Astrocyte (in vitro differentiated cells and primary cell): ENCODE data around the gene NHLRC2. TPM values are rescaled to one million over a fixed set of nuclear protein-coding genes. Genes with fewer than 3 reads are reported as not detected.

Experiments
- DNase-seq: peaks from one replicate; pipeline ENCODE4 v3.0.0-alpha.2; 2010; ENCODE audit warnings: low read depth
- FAIRE-seq: peaks from 2 replicates; lab custom pipeline; 2011; peaks lifted over from hg19 to GRCh38; lab: Jason Lieb, UNC
- H2AFZ ChIP-seq: 2 replicates; pipeline ENCODE4 v1.6.0; 2012; ENCODE audit warnings: low read depth, low read length, inconsistent platforms
- H3K27ac ChIP-seq: 2 replicates; pipeline ENCODE4 v1.5.1; 2011; ENCODE audit warnings: low read depth, low read length, inconsistent platforms
- H3K27me3 ChIP-seq: 2 replicates; pipeline ENCODE4 v1.6.0; 2011; ENCODE audit warnings: low read length, inconsistent platforms; ENCODE audit not compliant: insufficient read depth
- H3K36me3 ChIP-seq: 2 replicates; pipeline ENCODE4 v1.5.1; 2011; ENCODE audit warnings: low read length, inconsistent platforms; ENCODE audit not compliant: insufficient read depth
- H3K4me1 ChIP-seq: 2 replicates; pipeline ENCODE4 v1.5.1; 2011; ENCODE audit warnings: low read length, inconsistent platforms; ENCODE audit not compliant: insufficient read depth
- H3K4me2 ChIP-seq: 2 replicates; pipeline ENCODE4 v1.6.0; 2012; ENCODE audit warnings: low read length, inconsistent platforms
- H3K4me3 ChIP-seq: 2 replicates; pipeline ENCODE4 v1.5.1; 2011; ENCODE audit warnings: low read depth, mild to moderate bottlenecking, low read length, inconsistent platforms; ENCODE audit not compliant: insufficient read depth
- H3K79me2 ChIP-seq: 2 replicates; pipeline ENCODE4 v1.6.0; 2012; ENCODE audit warnings: mild to moderate bottlenecking, low read length, inconsistent platforms; ENCODE audit not compliant: insufficient read depth
- H3K9ac ChIP-seq: 2 replicates; pipeline ENCODE4 v1.6.0; 2012; ENCODE audit warnings: mild to moderate bottlenecking, low read length, inconsistent platforms
- H3K9me3 ChIP-seq: 2 replicates; pipeline ENCODE4 v1.5.1; 2012; ENCODE audit warnings: low read depth, mild to moderate bottlenecking, low read length, inconsistent platforms; ENCODE audit not compliant: insufficient read depth
- H4K20me1 ChIP-seq: 2 replicates; pipeline ENCODE4 v1.6.0; 2012; ENCODE audit warnings: low read length, inconsistent platforms; ENCODE audit not compliant: insufficient read depth
- H3K27ac Mint-ChIP-seq: one replicate; pipeline ENCODE4 v1.8.0; 2021; ENCODE audit warnings: mild to moderate bottlenecking, mixed read lengths; ENCODE audit not compliant: unreplicated experiment
- H3K27me3 Mint-ChIP-seq: one replicate; pipeline ENCODE4 v1.8.0; 2021; ENCODE audit warnings: low read depth, mixed read lengths; ENCODE audit not compliant: unreplicated experiment
- H3K36me3 Mint-ChIP-seq: one replicate; pipeline ENCODE4 v1.8.0; 2021; ENCODE audit warnings: low read depth, mixed read lengths; ENCODE audit not compliant: unreplicated experiment
- H3K4me1 Mint-ChIP-seq: one replicate; pipeline ENCODE4 v1.8.0; 2021; ENCODE audit warnings: low read depth, mixed read lengths; ENCODE audit not compliant: unreplicated experiment
- H3K4me3 Mint-ChIP-seq: one replicate; pipeline ENCODE4 v1.8.0; 2021; ENCODE audit warnings: mild to moderate bottlenecking, moderate library complexity, mixed read lengths; ENCODE audit not compliant: unreplicated experiment
- H3K9me3 Mint-ChIP-seq: one replicate; pipeline ENCODE4 v1.8.0; 2021; ENCODE audit warnings: mild to moderate bottlenecking, mixed read lengths; ENCODE audit not compliant: unreplicated experiment
- CTCF ChIP-seq: IDR thresholded peaks from 2 replicates; pipeline ENCODE4 v1.5.1; 2011; ENCODE audit warnings: low read depth, mild to moderate bottlenecking, inconsistent platforms, low read length, moderate library complexity; ENCODE audit not compliant: insufficient read depth
- EZH2 ChIP-seq: IDR thresholded peaks from 2 replicates; pipeline ENCODE4 v1.6.1; 2012; ENCODE audit warnings: mild to moderate bottlenecking, low read length, inconsistent platforms; ENCODE audit not compliant: insufficient read depth
- total RNA-seq: library from RNA; stranded (reverse); gene quantifications from 2 replicates; pipeline ENCODE4 v1.2.1, GENCODE V29; 2021

Gene NHLRC2
- total RNA-seq, 1 donor from 2014 or later = 16.9 TPM

- Histone ChIP-seq H3K36me3 (no peaks in the 10 kb centered on the region), H4K20me1 (no peaks in the 10 kb centered on the region), H3K4me3 (no peak overlapping the region), H3K9me3 (no peaks in the 10 kb centered on the region), H3K4me1 (peaks cover 20% of the 10 kb centered on the region), H3K79me2 (no peaks in the 10 kb centered on the region), H3K27ac (no peak overlapping the region), H3K27me3 (no peaks in the 10 kb centered on the region), H3K4me2 (no peak overlapping the region), H3K9ac (no peak overlapping the region), H2AFZ (no peak overlapping the region)
- Mint-ChIP-seq H3K27me3 (no peaks in the 10 kb centered on the region), H3K36me3 (no peaks in the 10 kb centered on the region), H3K27ac (peak overlapping the region; percentile 68), H3K4me3 (no peak overlapping the region), H3K4me1 (peaks cover 46% of the 10 kb centered on the region), H3K9me3 (peaks cover under 1% of the 10 kb centered on the region)
- DNase-seq (peak; percentile 14), FAIRE-seq (no peak)
- TF ChIP-seq CTCF (no peak), EZH2 (no peak)
Observed at GRCh38 chr10:113960617-113961181, 106.2 kb downstream of the NHLRC2 start.

- Mint-ChIP-seq H3K4me1 (peaks cover 46% of the 10 kb centered on the region), H3K9me3 (no peaks in the 10 kb centered on the region), H3K27me3 (no peaks in the 10 kb centered on the region), H3K27ac (peak overlapping the region; percentile 9), H3K4me3 (no peak overlapping the region), H3K36me3 (no peaks in the 10 kb centered on the region)
- no peak overlapping the region for H2AFZ ChIP-seq
- TF ChIP-seq EZH2 (no peak), CTCF (no peak)
- no peaks in the 10 kb centered on the region for H3K79me2 ChIP-seq
- H3K36me3 ChIP-seq = no peaks in the 10 kb centered on the region
- no peaks in the 10 kb centered on the region for H3K9me3 ChIP-seq
- H3K27ac ChIP-seq = no peak overlapping the region
- H3K9ac ChIP-seq = no peak overlapping the region
- FAIRE-seq = no peak
- H3K27me3 ChIP-seq = no peaks in the 10 kb centered on the region
- no peak overlapping the region for H3K4me2 ChIP-seq
- no peak for DNase-seq
- no peaks in the 10 kb centered on the region for H4K20me1 ChIP-seq
- H3K4me1 ChIP-seq = peaks cover 20% of the 10 kb centered on the region
- no peak overlapping the region for H3K4me3 ChIP-seq
Observed at GRCh38 chr10:113961182-113962031, 106.9 kb downstream of the NHLRC2 start.

GRCh38 chr10:113965077-113965476 lies 110.6 kb downstream of the NHLRC2 start:
- Histone ChIP-seq H2AFZ (no peak overlapping the region), H3K4me1 (no peaks in the 10 kb centered on the region), H4K20me1 (no peaks in the 10 kb centered on the region), H3K4me3 (no peak overlapping the region), H3K79me2 (no peaks in the 10 kb centered on the region), H3K4me2 (no peak overlapping the region), H3K27me3 (no peaks in the 10 kb centered on the region), H3K36me3 (no peaks in the 10 kb centered on the region), H3K9me3 (no peaks in the 10 kb centered on the region), H3K27ac (no peak overlapping the region), H3K9ac (no peak overlapping the region)
- no peak overlapping the region for H3K27ac Mint-ChIP-seq
- FAIRE-seq = no peak
- peaks cover 7% of the 10 kb centered on the region for H3K9me3 Mint-ChIP-seq
- H3K4me3 Mint-ChIP-seq = no peak overlapping the region
- DNase-seq = no peak
- TF ChIP-seq CTCF (no peak), EZH2 (no peak)
- H3K27me3 Mint-ChIP-seq = no peaks in the 10 kb centered on the region
- H3K36me3 Mint-ChIP-seq = no peaks in the 10 kb centered on the region
- H3K4me1 Mint-ChIP-seq = peaks cover 16% of the 10 kb centered on the region
